DND-41 (cell line): Measurements from ENCODE around the gene ACADL.

Experiments used
- ATAC-seq: fragments of 200-7000 bp; cut with Tn5 transposase; 3 replicates; pipeline ENCODE4 v1.9.1; 2021; ENCODE audit warnings: low read depth; ENCODE audit not compliant: insufficient read depth
- DNase-seq: peaks from one replicate; pipeline ENCODE4 v3.0.0-alpha.2; 2020
- H2AFZ ChIP-seq: 2 replicates; pipeline ENCODE4 v1.6.0; 2012; ENCODE audit warnings: low read depth, low read length
- H3K27ac ChIP-seq: 2 replicates; pipeline ENCODE4 v1.5.1; 2012; ENCODE audit warnings: low read length, inconsistent platforms
- H3K27me3 ChIP-seq: fragments of 200-600 bp; sonication (generic); 2 replicates; pipeline ENCODE4 v1.6.0; 2012; ENCODE audit warnings: low read length, mild to moderate bottlenecking, inconsistent platforms; ENCODE audit not compliant: insufficient read depth, poor library complexity
- H3K36me3 ChIP-seq: 2 replicates; pipeline ENCODE4 v1.5.1; 2012; ENCODE audit warnings: low read length, inconsistent platforms; ENCODE audit not compliant: insufficient read depth
- H3K4me1 ChIP-seq: 2 replicates; pipeline ENCODE4 v1.5.1; 2012; ENCODE audit warnings: mild to moderate bottlenecking, low read length; ENCODE audit not compliant: insufficient read depth
- H3K4me2 ChIP-seq: 2 replicates; pipeline ENCODE4 v1.6.0; 2012; ENCODE audit warnings: mild to moderate bottlenecking, moderate library complexity, low read length, inconsistent platforms; ENCODE audit not compliant: insufficient read depth
- H3K4me3 ChIP-seq, 2 experiments: fragments of 200-600 bp in 1 of 2; shearing (Covaris generic) in 1 of 2; 2 replicates each; pipeline ENCODE4 v1.5.1; 2012 to 2016; ENCODE audit warnings: inconsistent platforms in 2 of 2, low read length in 2 of 2, mild to moderate bottlenecking in 2 of 2, low read depth in 1 of 2, moderate library complexity in 1 of 2
- H3K79me2 ChIP-seq: 2 replicates; pipeline ENCODE4 v1.6.0; 2012; ENCODE audit warnings: low read length, inconsistent platforms; ENCODE audit not compliant: insufficient read depth
- H3K9ac ChIP-seq: 2 replicates; pipeline ENCODE4 v1.6.0; 2012; ENCODE audit warnings: low read depth, mild to moderate bottlenecking, inconsistent platforms, low read length, moderate library complexity
- H3K9me3 ChIP-seq: 2 replicates; pipeline ENCODE4 v1.5.1; 2012; ENCODE audit warnings: low read length, moderate library complexity, mild to moderate bottlenecking, inconsistent platforms; ENCODE audit not compliant: insufficient read depth, severe bottlenecking
- H4K20me1 ChIP-seq: 2 replicates; pipeline ENCODE4 v1.6.0; 2012; ENCODE audit warnings: low read length; ENCODE audit not compliant: insufficient read depth
- CTCF ChIP-seq: IDR thresholded peaks from 2 replicates; pipeline ENCODE4 v1.5.1; 2012; ENCODE audit warnings: borderline replicate concordance, low read length, moderate library complexity, mild to moderate bottlenecking; ENCODE audit not compliant: poor library complexity, severe bottlenecking; ENCODE audit errors: extremely low read depth
- EZH2 ChIP-seq: IDR thresholded peaks from 3 replicates; pipeline ENCODE4 v1.6.1; 2012; ENCODE audit warnings: borderline replicate concordance, low read depth, mild to moderate bottlenecking, moderate library complexity, low read length, inconsistent platforms; ENCODE audit not compliant: severe bottlenecking

Gene ACADL

GRCh38 chr2:210224591-210224940, 681 bp downstream of the ACADL start:
- H3K79me2 ChIP-seq = no peaks in the 10 kb centered on the region
- H3K9me3 ChIP-seq = no peaks in the 10 kb centered on the region
- H3K4me3 ChIP-seq = no peak overlapping the region
- TF ChIP-seq CTCF = no peak
- TF ChIP-seq EZH2 = no peak
- DNase-seq (no peak), ATAC-seq (no peak)
- no peak overlapping the region for H3K9ac ChIP-seq
- no peaks in the 10 kb centered on the region for H3K27me3 ChIP-seq
- no peaks in the 10 kb centered on the region for H3K4me1 ChIP-seq
- H3K27ac ChIP-seq = no peak overlapping the region
- H4K20me1 ChIP-seq = no peaks in the 10 kb centered on the region
- no peak overlapping the region for H2AFZ ChIP-seq
- no peak overlapping the region for H3K4me2 ChIP-seq
- H3K36me3 ChIP-seq = no peaks in the 10 kb centered on the region

- H3K4me2 ChIP-seq = no peak overlapping the region
- TF ChIP-seq EZH2 = no peak
- TF ChIP-seq CTCF = no peak
- no peaks in the 10 kb centered on the region for H3K4me1 ChIP-seq
- H3K27ac ChIP-seq = no peak overlapping the region
- no peak overlapping the region for H3K9ac ChIP-seq
- no peak overlapping the region for H2AFZ ChIP-seq
- H3K27me3 ChIP-seq = peaks cover 10% of the 10 kb centered on the region
- H3K36me3 ChIP-seq = no peaks in the 10 kb centered on the region
- H4K20me1 ChIP-seq = no peaks in the 10 kb centered on the region
- no peaks in the 10 kb centered on the region for H3K9me3 ChIP-seq
- no peaks in the 10 kb centered on the region for H3K79me2 ChIP-seq
- DNase-seq (no peak), ATAC-seq (no peak)
- no peak overlapping the region for H3K4me3 ChIP-seq
Observed at GRCh38 chr2:210215120-210215519, 10.1 kb downstream of the ACADL start.

- Histone ChIP-seq H3K27ac (no peak overlapping the region), H3K36me3 (no peaks in the 10 kb centered on the region), H3K4me3 (no peak overlapping the region), H4K20me1 (no peaks in the 10 kb centered on the region), H3K79me2 (no peaks in the 10 kb centered on the region), H2AFZ (no peak overlapping the region), H3K9me3 (no peaks in the 10 kb centered on the region), H3K9ac (no peak overlapping the region), H3K4me1 (no peaks in the 10 kb centered on the region), H3K4me2 (no peak overlapping the region), H3K27me3 (peaks cover 7% of the 10 kb centered on the region)
- TF ChIP-seq EZH2 = no peak
- TF ChIP-seq CTCF = no peak
- ATAC-seq (no peak), DNase-seq (no peak)
Observed at GRCh38 chr2:210210185-210210584, 15.1 kb downstream of the ACADL start.

GRCh38 chr2:210207929-210208328, 17.3 kb downstream of the ACADL start:
- H3K79me2 ChIP-seq = no peaks in the 10 kb centered on the region
- no peaks in the 10 kb centered on the region for H4K20me1 ChIP-seq
- no peaks in the 10 kb centered on the region for H3K36me3 ChIP-seq
- ATAC-seq (no peak), DNase-seq (no peak)
- H3K4me1 ChIP-seq = no peaks in the 10 kb centered on the region
- no peak overlapping the region for H3K4me3 ChIP-seq
- H3K9ac ChIP-seq = no peak overlapping the region
- H3K27me3 ChIP-seq = peaks cover 7% of the 10 kb centered on the region
- H2AFZ ChIP-seq = no peak overlapping the region
- TF ChIP-seq CTCF (no peak), EZH2 (no peak)
- H3K4me2 ChIP-seq = no peak overlapping the region
- no peak overlapping the region for H3K27ac ChIP-seq
- no peaks in the 10 kb centered on the region for H3K9me3 ChIP-seq
